HepG2 (cell line): Measurements from ENCODE around the gene PRPSAP1. TPM values are rescaled to one million over a fixed set of nuclear protein-coding genes. Genes with fewer than 3 reads are reported as not detected.

Experiments
- HDAC2 ChIP-seq: sonication (generic); formaldehyde crosslinking; IDR thresholded peaks from 2 replicates; pipeline ENCODE4 v1.4.0; 2020; ENCODE audit warnings: missing genetic modification reagents
- MEIS1 ChIP-seq: sonication (generic); formaldehyde crosslinking; IDR thresholded peaks from 2 replicates; pipeline ENCODE4 v1.9.0; 2021; ENCODE audit warnings: mild to moderate bottlenecking, missing genetic modification reagents, moderate library complexity, borderline replicate concordance
- MNT ChIP-seq: fragments of 450-650 bp; IDR thresholded peaks from 2 replicates; pipeline ENCODE4 v1.6.1; 2016
- NR0B2 ChIP-seq: sonication (generic); formaldehyde crosslinking; IDR thresholded peaks from 2 replicates; pipeline ENCODE4 v1.4.0; 2020; ENCODE audit warnings: mild to moderate bottlenecking, missing genetic modification reagents
- ONECUT2 ChIP-seq: sonication (generic); formaldehyde crosslinking; IDR thresholded peaks from 2 replicates; pipeline ENCODE4 v1.4.0; 2020; ENCODE audit warnings: missing genetic modification reagents
- PAXIP1 ChIP-seq: sonication (generic); formaldehyde crosslinking; conservative IDR thresholded peaks from 2 replicates; pipeline ENCODE4 v1.4.0; 2020; ENCODE audit warnings: mild to moderate bottlenecking, missing genetic modification reagents, moderate library complexity
- PRDM4 ChIP-seq: sonication (generic); formaldehyde crosslinking; IDR thresholded peaks from 2 replicates; pipeline ENCODE4 v1.9.0; 2021; ENCODE audit warnings: missing genetic modification reagents, borderline replicate concordance
- TEAD3 ChIP-seq: optimal IDR thresholded peaks from 2 replicates; pipeline ENCODE3; 2016; ENCODE audit warnings: borderline replicate concordance
- ZBTB10 ChIP-seq: sonication (generic); formaldehyde crosslinking; IDR thresholded peaks from 2 replicates; pipeline ENCODE4 v1.4.0; 2020; ENCODE audit warnings: missing genetic modification reagents, borderline replicate concordance
- ZNF710 ChIP-seq: sonication (generic); formaldehyde crosslinking; IDR thresholded peaks from 2 replicates; pipeline ENCODE4 v1.5.0; 2020; ENCODE audit warnings: mild to moderate bottlenecking, missing genetic modification reagents, borderline replicate concordance
- polyA plus RNA-seq, 8 experiments: library from polyadenylated mRNA; depleted of rRNA in 3 of 8; stranded (reverse) in 7 of 8; unstranded in 1 of 8; fragments of >200 nt; fragmentation: Illumina TruSeq in 4 of 8; extraction: Trizol in 4 of 8; gene quantifications; 2 replicates each; pipeline versions ENCODE4 v1.2.1 to v1.2.3, GENCODE V29; 2011 to 2016; ENCODE audit warnings: low read depth in 4 of 8, missing spikeins in 1 of 8, mixed read lengths in 1 of 8; ENCODE audit not compliant: insufficient read depth in 1 of 8
- total RNA-seq, 5 experiments: library from RNA; depleted of rRNA; stranded (reverse); fragments of >200 nt; fragmentation: Illumina TruSeq; extraction: Trizol; gene quantifications; 2 replicates each; pipeline ENCODE4 v1.2.3, GENCODE V29; 2016; ENCODE audit warnings: low read depth in 1 of 5

Gene PRPSAP1
- total and polyA plus RNA-seq, 2 of the 13 experiments (the other 11 are each of a cell fraction or from before 2014, with no cell fraction given): 91.1 to 314 TPM

GRCh38 chr17:76376318-76377133 is 22.8 kb upstream of the PRPSAP1 start (continued):
- TF ChIP-seq ONECUT2: peak; percentile 80
- peak; percentile 25; the same call in 1 of the 2 replicates for TF ChIP-seq MNT
- peak; percentile 95 for TF ChIP-seq PAXIP1 (CRISPR knock-in tag)
- peak; percentile 86 for TF ChIP-seq ZNF710
- TF ChIP-seq TEAD3: peak; percentile 85
- peak; percentile 97 for TF ChIP-seq ZBTB10 (CRISPR knock-in tag)
- TF ChIP-seq NR0B2: peak; percentile 52; the same call in 1 of the 2 replicates
- peak; percentile 57; the same call in 1 of the 2 replicates for TF ChIP-seq MEIS1
- peak; percentile 90 for TF ChIP-seq HDAC2
- TF ChIP-seq PRDM4 (CRISPR knock-in tag): peak; percentile 54; the same call in 1 of the 2 replicates
